GM18526 (cell line): ENCODE data around the gene LYPD4.

Experiments
- POLR2A ChIP-seq: IDR thresholded peaks from 3 replicates; pipeline ENCODE4 v1.6.1; 2011; ENCODE audit not compliant: insufficient read length; ENCODE audit errors: extremely low read depth

LYPD4 gene

GRCh38 chr19:41844601-41845000 is at the start of gene LYPD4:
TSS of gene LYPD4 (minus strand) at chr19:41844683. CDS start at chr19:41839285, 5,398 bp downstream.
- TF ChIP-seq POLR2A = no peak

DNA sequence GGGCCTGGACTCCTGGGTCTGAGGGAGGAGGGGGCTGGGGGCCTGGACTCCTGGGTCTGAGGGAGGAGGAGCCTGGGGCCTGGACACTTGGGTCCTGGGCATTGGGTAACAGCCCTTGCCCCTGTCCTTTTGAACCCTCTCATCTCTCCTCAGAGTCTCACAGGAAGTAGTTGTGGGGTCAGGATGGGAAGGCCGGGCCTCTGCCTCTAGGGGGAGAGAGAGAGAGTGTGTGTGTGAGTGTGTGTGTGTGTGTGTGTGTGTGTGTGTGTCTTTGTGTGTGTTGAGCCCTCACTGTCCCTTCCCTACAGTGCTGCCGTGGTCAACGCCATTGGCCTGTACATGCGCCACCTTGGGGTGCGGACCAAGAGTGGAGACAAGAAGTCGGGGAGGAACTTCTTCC is 49.4 kb upstream of the LYPD4 start:
- no peak for TF ChIP-seq POLR2A

GRCh38 chr19:41892173-41892902 is 47.9 kb upstream of the LYPD4 start:
- no peak for TF ChIP-seq POLR2A

GRCh38 chr19:41890936-41891335 is 46.5 kb upstream of the LYPD4 start:
- no peak for TF ChIP-seq POLR2A

DNA sequence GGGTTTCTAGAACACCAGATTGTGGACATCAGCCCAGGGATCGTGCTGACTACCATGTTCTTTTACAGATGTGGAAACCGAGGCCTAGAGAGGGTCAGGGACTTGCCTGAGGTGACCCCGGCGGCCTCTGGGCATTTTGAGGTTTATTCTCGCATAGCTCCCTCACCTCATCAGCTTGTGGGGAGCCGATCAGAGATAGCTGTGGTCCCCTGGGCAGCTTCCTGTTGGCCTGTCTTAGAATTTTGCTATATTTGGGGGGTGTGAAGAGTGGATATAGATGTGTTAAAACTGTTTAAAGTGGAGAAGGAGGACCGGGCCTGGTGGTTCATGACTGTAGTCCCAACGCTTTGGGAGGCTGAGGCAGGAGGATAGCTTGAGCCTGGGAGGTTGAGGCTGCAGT is 45.4 kb upstream of the LYPD4 start:
- no peak for TF ChIP-seq POLR2A

DNA sequence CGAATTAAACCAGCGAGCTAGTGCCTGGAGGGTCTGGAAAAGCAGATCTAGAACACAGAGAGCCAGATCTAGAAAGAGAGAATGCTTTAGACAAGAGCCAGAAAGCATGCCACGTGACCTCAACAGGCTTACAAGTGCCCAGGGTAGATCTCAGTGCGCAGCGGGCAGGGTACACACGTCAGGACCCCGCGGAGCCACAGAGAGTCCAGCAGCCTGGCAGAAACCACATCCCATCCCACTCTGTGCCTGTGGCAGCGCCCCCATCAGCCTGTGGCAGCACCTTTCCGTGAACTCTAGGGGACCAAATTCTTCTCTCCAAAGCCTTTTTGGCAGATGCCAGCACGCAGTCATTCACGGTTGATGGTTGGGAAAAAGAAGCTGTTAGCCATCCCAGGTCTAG is 44.4 kb upstream of the LYPD4 start:
- no peak for TF ChIP-seq POLR2A

DNA sequence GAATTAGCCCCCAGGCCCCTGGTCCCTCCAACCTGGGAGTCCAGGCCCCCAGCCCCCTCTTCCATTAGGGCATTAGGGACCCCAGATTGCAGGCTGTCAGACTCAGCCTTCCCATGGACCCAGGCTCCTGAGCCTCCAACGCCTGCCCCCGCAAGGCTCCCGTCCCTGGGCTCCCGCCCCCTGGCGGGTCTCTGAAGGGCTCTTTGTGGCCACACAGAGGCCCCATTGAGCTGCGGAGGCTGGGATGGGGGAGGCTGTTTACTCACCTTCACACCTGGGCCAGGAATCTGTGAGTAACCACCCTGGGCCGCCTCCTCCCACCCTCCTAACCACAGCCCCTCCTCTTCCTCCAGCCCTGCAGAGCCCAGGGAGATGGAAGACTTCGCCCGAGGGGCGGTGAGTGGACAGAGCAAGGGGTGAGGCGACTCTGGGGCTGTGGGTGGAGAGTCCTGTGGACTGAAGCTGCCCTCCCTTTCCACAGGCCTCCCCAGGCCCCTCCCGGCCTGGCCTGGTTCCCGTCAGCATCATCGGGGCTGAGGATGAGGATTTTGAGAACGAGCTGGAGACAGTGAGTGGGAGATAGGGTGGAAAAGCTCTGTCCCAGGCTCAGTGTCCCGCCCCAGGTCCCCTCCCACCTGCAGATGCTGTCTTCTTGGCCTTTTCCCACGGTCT is 43.4 kb upstream of the LYPD4 start:
- TF ChIP-seq POLR2A = no peak

DNA sequence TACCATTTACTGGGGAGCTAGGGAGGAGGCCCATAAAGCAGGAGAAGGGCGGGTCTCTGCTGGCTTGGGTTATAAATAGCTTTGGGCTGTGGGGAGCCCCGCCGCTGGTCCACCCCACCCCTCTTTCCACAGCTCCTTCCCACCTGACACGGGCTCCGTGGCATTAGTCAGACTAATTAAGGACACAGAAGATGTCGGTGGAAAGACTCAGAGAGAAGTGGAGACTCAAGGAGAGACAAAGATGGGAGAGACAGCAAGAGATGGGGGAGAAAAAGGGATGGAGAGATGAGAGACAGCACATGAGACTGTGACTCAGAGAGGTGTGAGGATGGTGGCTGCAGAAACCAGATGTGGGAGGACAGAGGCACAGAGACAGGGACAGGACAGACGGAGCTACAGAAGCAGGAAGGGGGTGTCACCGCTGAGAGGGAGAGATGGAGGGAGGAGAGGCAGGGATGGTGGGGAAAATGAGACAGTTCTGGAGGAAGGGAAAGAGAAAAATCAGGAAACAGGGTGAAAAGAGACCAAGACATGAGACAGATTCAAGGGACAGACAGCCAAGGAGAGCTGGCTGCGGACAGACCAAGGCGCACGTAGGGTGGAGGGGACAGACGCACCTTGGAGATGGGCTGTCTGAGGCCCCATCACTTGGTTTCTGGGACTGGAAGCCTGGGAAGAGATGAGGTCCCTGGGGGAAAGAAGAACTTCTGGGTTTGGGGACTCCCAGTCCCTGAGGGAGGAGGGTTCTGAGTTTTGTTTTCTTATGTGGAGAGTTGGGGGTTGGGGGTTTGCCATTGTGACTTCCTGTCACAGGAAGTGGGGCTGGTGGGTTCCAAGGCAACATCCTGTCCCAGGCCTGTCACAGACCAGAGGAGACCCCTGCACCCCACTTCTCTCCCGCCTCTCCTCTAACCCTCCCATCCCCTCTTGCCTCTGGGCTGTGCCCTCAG is 42.6 kb upstream of the LYPD4 start:
- TF ChIP-seq POLR2A = peak; percentile 17

- TF ChIP-seq POLR2A = peak; percentile 94
Observed at GRCh38 chr19:41883821-41884733, 39.6 kb upstream of the LYPD4 start.

DNA sequence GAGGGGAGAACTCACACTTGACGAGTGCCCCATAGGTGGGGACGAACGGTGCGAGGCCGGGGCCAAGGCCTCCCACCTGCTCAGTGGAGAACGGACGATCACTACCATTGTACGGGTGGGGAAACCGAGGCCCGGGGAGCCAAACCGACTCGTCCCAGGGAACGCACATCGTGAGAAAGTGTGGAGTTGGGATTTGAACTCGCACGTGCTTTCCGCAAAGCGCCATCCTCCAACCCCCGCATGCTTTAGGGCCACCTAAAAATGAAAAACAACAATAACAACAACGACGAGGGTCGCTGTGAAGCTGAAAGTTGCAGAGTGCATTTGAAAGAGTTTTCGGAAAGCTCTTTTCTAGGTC is 39.0 kb upstream of the LYPD4 start:
- TF ChIP-seq POLR2A = no peak

DNA sequence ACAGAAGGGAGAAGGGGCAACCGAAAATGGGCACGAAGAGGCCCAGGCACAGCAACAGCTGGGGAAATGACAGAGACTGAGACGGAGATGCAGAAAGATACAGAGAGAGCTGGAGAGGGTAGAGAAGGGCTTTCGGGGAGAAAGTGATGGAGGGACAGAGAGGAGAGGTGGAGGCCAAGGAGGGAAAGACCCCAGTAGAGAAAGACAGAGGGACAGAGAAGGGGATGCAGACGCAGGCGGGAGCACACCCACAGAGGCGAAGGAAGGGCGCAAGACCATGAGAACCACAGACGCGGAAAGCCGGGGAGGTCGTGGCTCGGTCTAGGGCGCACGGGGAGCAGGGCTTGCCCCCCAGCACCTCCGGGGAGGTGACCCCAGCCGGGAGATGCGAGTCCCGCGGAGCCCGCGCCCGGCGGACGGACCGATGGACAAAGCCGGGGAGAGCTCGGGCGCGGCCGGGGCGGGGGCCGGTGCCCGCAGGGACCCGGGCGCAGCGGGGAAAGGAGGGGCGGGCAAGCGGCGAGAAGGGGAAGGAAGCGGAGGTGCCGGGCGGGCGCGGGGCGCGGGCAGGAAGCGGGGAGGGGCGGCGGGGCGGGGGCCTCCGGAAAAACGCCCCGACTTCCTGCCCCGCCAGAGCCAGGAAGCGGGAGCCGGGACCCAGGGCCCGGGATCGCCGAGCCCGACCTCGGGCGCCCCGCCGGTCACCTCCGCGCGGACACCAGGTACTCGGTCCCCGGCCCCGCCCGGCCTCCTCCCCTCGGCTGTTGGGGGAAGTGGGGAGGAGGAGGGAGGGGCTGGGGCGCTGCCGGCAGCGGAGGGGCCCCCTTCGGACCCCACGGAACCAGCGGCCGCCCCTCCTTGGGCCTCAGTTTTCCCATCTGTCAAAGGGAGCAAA is 38.3 kb upstream of the LYPD4 start, which contains the start of gene ARHGEF1:
Gene ARHGEF1, plus strand, starts transcription at position 617 of the 895 bp plus-strand sequence. CDS start 4,899 bp downstream, outside the sequence.
- peak; percentile 39 for TF ChIP-seq POLR2A

- no peak for TF ChIP-seq POLR2A
Observed at GRCh38 chr19:41880329-41880708, 35.8 kb upstream of the LYPD4 start.

DNA sequence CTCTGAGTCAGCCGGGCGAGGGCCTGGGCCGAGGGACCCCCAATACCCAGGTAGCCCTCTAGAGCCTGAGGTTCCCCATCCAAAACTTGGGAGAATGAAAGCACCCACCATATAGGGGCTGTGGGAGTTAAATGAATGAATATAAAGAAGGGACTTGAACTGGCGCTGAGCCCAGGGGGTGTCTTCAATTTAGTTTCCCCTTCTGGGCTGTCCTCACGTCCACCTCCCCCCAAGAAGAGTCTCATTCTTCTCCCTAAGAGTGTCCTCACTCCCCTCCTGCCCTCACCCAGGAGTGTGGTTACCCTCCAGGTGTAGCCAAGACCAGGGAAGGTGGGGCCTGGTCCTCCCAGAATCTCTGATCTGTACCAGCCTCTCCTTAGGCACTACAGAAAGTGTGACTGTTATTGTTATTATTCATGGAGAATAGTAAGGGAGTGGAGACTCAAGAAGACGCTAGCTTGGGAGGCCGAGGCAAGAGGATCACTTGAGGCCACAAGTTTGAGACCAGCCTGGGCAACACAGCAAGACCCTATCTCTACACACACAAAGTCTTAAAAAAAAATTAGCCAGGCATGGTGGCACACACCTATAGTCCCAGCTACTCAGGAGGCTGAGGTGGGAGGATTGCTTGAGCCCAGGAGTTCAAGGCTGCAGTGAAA is 35.3 kb upstream of the LYPD4 start:
- TF ChIP-seq POLR2A = no peak
